AG09319 (cell line): Measurements from ENCODE around the gene CELF2.

ENCODE experiments used
- DNase-seq: peaks from one replicate; pipeline ENCODE4 v3.0.0-alpha.2; 2010; ENCODE audit warnings: low read depth; ENCODE audit errors: extremely low read depth
- TF ChIP-seq, protein P1 (sequence below): IDR thresholded peaks from 2 replicates; pipeline ENCODE4 v1.5.1; 2011; ENCODE audit warnings: low read depth, mild to moderate bottlenecking, inconsistent platforms, low read length, moderate library complexity

Gene CELF2

GRCh38 chr10:11018432-11018841 lies 765 bp downstream of the CELF2 start:
- TF ChIP-seq, protein P1, sequence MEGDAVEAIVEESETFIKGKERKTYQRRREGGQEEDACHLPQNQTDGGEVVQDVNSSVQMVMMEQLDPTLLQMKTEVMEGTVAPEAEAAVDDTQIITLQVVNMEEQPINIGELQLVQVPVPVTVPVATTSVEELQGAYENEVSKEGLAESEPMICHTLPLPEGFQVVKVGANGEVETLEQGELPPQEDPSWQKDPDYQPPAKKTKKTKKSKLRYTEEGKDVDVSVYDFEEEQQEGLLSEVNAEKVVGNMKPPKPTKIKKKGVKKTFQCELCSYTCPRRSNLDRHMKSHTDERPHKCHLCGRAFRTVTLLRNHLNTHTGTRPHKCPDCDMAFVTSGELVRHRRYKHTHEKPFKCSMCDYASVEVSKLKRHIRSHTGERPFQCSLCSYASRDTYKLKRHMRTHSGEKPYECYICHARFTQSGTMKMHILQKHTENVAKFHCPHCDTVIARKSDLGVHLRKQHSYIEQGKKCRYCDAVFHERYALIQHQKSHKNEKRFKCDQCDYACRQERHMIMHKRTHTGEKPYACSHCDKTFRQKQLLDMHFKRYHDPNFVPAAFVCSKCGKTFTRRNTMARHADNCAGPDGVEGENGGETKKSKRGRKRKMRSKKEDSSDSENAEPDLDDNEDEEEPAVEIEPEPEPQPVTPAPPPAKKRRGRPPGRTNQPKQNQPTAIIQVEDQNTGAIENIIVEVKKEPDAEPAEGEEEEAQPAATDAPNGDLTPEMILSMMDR = no peak
- no peak for DNase-seq

GRCh38 chr10:11018855-11019631 lies 1.4 kb downstream of the CELF2 start:
- no peak for DNase-seq
- TF ChIP-seq, protein P1 = no peak

- TF ChIP-seq, protein P1 = no peak
- no peak for DNase-seq
Measured at GRCh38 chr10:11019724-11020547, 2.3 kb downstream of the CELF2 start.

DNA sequence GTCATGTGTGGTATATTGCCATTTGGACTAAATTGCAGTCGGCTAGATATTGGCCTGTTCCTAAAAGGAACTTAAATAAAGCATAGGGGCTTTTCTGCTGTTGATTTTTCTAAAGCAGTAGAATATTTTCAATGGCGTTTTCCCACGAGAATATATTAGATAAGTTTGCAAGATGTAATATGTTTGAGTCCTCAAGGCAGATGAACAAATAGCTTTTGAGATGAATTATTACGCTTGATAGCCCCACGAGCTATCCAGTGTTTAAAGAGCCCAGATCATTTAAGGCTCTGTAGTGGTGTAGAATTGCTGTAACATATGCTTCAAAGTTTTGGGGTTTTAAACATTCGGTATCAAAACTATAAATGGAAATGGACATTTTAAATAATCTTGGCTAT lies 2.9 kb downstream of the CELF2 start:
- no peak for DNase-seq
- TF ChIP-seq, protein P1 = no peak

GRCh38 chr10:11022213-11022612 lies 4.5 kb downstream of the CELF2 start:
- no peak for DNase-seq
- TF ChIP-seq, protein P1 = no peak

- TF ChIP-seq, protein P1 = no peak
- DNase-seq = no peak
Measured at GRCh38 chr10:11023009-11023953, 5.6 kb downstream of the CELF2 start.
